Fibroblast of villous mesenchyme (primary cell): ENCODE results near the gene CRAMP1. TPM values are rescaled to one million over a fixed set of nuclear protein-coding genes. Genes with fewer than 3 reads are reported as not detected.

Source experiments
- DNase-seq: peaks from one replicate; pipeline ENCODE4 v3.0.0-alpha.2; 2010; ENCODE audit warnings: low read depth
- H3K4me3 ChIP-seq: 2 replicates; pipeline ENCODE4 v1.5.1; 2011; ENCODE audit warnings: low read depth, mild to moderate bottlenecking, low read length
- total RNA-seq: library from RNA; depleted of rRNA; stranded (reverse); fragments of >200 nt; gene quantifications from 2 replicates; pipeline ENCODE4 v1.2.3, GENCODE V29; 2012
- TF ChIP-seq, protein P1 (sequence below): IDR thresholded peaks from 2 replicates; pipeline ENCODE4 v1.5.1; 2012; ENCODE audit warnings: low read depth, mild to moderate bottlenecking, low read length; ENCODE audit not compliant: insufficient read depth

Gene CRAMP1
- total RNA-seq, 1 donor, result 10.4 TPM

- TF ChIP-seq, protein P1, sequence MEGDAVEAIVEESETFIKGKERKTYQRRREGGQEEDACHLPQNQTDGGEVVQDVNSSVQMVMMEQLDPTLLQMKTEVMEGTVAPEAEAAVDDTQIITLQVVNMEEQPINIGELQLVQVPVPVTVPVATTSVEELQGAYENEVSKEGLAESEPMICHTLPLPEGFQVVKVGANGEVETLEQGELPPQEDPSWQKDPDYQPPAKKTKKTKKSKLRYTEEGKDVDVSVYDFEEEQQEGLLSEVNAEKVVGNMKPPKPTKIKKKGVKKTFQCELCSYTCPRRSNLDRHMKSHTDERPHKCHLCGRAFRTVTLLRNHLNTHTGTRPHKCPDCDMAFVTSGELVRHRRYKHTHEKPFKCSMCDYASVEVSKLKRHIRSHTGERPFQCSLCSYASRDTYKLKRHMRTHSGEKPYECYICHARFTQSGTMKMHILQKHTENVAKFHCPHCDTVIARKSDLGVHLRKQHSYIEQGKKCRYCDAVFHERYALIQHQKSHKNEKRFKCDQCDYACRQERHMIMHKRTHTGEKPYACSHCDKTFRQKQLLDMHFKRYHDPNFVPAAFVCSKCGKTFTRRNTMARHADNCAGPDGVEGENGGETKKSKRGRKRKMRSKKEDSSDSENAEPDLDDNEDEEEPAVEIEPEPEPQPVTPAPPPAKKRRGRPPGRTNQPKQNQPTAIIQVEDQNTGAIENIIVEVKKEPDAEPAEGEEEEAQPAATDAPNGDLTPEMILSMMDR, result no peak
- peak overlapping the region; percentile 74 for H3K4me3 ChIP-seq
- DNase-seq, result peak; percentile 84
Measured at GRCh38 chr16:1610071-1610898, 1.9 kb upstream of the CRAMP1 start.

DNA sequence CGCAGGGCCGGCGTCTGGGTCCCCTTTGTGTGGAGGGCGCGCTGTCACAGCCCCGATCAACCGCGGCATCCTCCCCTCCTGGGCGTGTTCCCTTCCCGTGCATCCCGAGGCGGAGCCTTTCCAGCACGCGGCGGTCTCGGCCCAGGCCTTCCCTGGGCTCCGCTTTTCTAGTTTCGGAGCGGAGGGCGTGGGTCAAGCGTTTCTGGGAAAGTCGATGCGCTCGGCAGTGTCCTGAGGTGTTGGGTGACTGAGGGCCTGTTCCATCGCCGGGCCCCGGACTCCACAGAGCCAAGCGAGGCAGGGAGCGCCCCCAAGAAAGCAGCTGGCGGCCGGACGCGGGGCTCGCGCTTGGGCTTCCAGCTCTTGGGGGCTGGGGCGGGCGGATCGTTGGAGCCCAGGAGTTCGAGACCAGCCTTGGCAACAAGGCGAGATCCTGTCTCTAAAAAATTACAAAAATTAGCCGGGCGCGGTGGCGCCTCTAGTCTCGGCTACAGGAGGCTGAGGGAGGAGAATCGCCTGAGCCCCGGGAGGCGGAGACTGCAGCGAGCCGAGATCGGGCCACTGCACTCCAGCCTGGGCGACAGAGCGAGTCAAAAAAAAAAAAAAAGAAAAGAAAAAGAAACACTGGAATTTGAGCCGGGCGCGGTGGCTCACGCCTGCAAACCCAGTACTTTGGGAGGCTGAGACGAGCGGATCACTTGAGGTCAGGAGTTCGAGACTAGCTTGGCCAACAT, 1.1 kb upstream of the CRAMP1 start:
- peak; percentile 71 for DNase-seq
- TF ChIP-seq, protein P1, result no peak
- peak overlapping the region; percentile 74 for H3K4me3 ChIP-seq

DNA sequence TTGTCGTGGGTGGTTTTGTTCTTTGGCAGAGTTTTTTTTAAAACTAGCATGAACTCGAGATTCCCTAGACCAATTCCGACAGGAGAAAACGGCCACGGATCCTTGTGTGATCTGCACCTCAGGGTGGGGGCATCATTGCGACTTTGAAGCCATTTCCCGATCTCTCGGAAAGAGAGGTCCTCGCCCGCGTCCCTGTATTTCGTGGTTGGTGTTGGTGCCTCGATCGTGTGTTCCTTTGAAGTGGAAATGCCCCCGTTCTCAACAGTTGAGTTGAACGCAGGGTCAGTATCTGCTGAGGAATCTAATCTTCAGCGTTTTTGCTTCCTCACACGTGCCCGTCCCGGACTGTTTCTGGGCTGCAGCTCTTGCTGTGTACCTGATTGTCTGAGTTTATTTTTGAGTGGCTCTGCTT, 1.1 kb downstream of the CRAMP1 start:
- TF ChIP-seq, protein P1, result no peak
- H3K4me3 ChIP-seq, result peak overlapping the region; percentile 74
- peak; percentile 26 for DNase-seq

- H3K4me3 ChIP-seq, result peak overlapping the region; percentile 74
- TF ChIP-seq, protein P1, result no peak
- DNase-seq, result peak; percentile 32
Measured at GRCh38 chr16:1613728-1614455, 1.7 kb downstream of the CRAMP1 start.

DNA sequence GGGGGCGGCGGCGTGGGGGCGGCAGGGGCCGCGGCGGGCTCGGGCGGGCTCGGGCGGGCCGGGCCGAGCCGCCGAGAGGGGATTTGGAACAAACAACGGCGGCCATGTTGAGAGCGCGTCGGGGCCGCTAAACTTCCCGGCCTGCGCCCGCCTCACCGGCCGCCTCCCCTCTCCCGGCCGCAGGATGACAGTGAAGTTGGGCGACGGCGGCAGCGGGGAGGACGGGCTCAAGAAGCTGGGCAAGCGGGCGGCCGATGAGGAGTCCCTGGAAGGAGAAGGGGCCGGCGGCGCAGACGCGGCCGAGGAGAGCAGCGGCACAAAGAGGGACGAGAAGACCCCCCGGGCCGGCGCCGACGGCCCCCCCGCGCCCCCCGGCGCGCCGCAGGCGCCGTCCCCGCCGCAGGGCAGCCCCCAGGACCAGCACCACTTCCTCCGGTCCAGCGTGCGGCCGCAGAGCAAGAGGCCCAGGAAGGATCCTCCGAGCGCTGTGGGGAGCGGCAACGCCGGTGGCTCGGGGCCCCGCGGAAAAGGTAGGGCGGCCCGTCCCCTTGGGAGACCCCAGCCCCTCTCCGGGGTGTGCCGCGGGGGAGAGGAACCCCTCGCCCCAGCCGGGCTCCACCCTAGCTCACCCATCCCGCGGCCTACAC, 2.4 kb downstream of the CRAMP1 start:
- DNase-seq, result peak; percentile 50
- peak overlapping the region; percentile 74 for H3K4me3 ChIP-seq
- TF ChIP-seq, protein P1, result no peak

GRCh38 chr16:1615761-1616160, 3.6 kb downstream of the CRAMP1 start:
- H3K4me3 ChIP-seq, result peak overlapping the region; percentile 74
- TF ChIP-seq, protein P1, result no peak
- DNase-seq, result peak; percentile 12
